Nephron progenitor cell (in vitro differentiated cells): Measurements from ENCODE around the gene PRKG1.

Source experiments
- DNase-seq: peaks from one replicate; pipeline ENCODE4 v3.0.0; 2021
- H3K27ac Mint-ChIP-seq: 2 replicates; pipeline ENCODE4 v1.8.0; 2021; ENCODE audit warnings: mild to moderate bottlenecking, moderate library complexity, mixed read lengths
- H3K27me3 Mint-ChIP-seq: 2 replicates; pipeline ENCODE4 v1.8.0; 2021; ENCODE audit warnings: mild to moderate bottlenecking, low read depth, mixed read lengths; ENCODE audit not compliant: poor library complexity
- H3K36me3 Mint-ChIP-seq: 2 replicates; pipeline ENCODE4 v1.8.0; 2021; ENCODE audit warnings: low read depth, mixed read lengths
- H3K4me1 Mint-ChIP-seq: 2 replicates; pipeline ENCODE4 v1.8.0; 2021; ENCODE audit warnings: mixed read lengths
- H3K4me3 Mint-ChIP-seq: 2 replicates; pipeline ENCODE4 v1.8.0; 2021; ENCODE audit warnings: mild to moderate bottlenecking, moderate library complexity, mixed read lengths
- H3K9me3 Mint-ChIP-seq: 2 replicates; pipeline ENCODE4 v1.8.0; 2021; ENCODE audit warnings: mild to moderate bottlenecking, moderate library complexity, mixed read lengths
- CTCF ChIP-seq: fragments of 200-600 bp; sonication (generic); IDR thresholded peaks from 2 replicates; pipeline ENCODE4 v1.5.0; 2021; ENCODE audit warnings: antibody characterized with exemption

Gene PRKG1

GRCh38 chr10:51960494-51960895 lies 886.2 kb downstream of the PRKG1 start:
- Mint-ChIP-seq H3K9me3 (peaks cover 6% of the 10 kb centered on the region), H3K4me3 (no peak overlapping the region), H3K27me3 (no peaks in the 10 kb centered on the region), H3K36me3 (no peaks in the 10 kb centered on the region), H3K4me1 (peaks cover 4% of the 10 kb centered on the region), H3K27ac (no peak overlapping the region)
- peak; percentile 10 for DNase-seq
- TF ChIP-seq CTCF = peak; percentile 44

DNA sequence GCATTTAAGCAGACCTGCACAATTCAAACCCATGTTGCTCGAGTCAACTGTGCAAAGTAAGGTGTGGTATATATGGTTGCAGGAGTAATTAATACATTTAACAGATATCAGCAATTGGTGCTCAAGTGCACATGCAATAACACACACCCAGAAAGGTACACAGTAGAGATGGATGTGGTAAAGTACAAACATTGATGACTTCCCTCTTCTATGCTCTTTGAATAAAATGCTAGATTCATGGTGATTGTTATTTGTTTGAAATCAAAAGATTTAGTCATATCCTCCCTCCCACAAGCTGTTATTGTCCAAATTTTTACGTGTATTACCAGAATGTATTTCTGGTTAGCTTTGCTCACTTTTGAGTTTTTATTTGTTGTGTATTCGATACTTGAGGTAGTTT lies 887.1 kb downstream of the PRKG1 start:
- peaks cover 4% of the 10 kb centered on the region for H3K4me1 Mint-ChIP-seq
- no peaks in the 10 kb centered on the region for H3K27me3 Mint-ChIP-seq
- DNase-seq = no peak
- no peaks in the 10 kb centered on the region for H3K36me3 Mint-ChIP-seq
- no peak overlapping the region for H3K4me3 Mint-ChIP-seq
- peaks cover 6% of the 10 kb centered on the region for H3K9me3 Mint-ChIP-seq
- H3K27ac Mint-ChIP-seq = no peak overlapping the region
- no peak for TF ChIP-seq CTCF

GRCh38 chr10:51964630-51965029 lies 890.3 kb downstream of the PRKG1 start:
- H3K9me3 Mint-ChIP-seq = peaks cover 10% of the 10 kb centered on the region
- H3K36me3 Mint-ChIP-seq = no peaks in the 10 kb centered on the region
- no peak for DNase-seq
- peaks cover 4% of the 10 kb centered on the region for H3K4me1 Mint-ChIP-seq
- no peak overlapping the region for H3K27ac Mint-ChIP-seq
- H3K27me3 Mint-ChIP-seq = no peaks in the 10 kb centered on the region
- H3K4me3 Mint-ChIP-seq = no peak overlapping the region
- TF ChIP-seq CTCF = no peak

GRCh38 chr10:51965451-51965850 lies 891.2 kb downstream of the PRKG1 start:
- no peaks in the 10 kb centered on the region for H3K27me3 Mint-ChIP-seq

DNA sequence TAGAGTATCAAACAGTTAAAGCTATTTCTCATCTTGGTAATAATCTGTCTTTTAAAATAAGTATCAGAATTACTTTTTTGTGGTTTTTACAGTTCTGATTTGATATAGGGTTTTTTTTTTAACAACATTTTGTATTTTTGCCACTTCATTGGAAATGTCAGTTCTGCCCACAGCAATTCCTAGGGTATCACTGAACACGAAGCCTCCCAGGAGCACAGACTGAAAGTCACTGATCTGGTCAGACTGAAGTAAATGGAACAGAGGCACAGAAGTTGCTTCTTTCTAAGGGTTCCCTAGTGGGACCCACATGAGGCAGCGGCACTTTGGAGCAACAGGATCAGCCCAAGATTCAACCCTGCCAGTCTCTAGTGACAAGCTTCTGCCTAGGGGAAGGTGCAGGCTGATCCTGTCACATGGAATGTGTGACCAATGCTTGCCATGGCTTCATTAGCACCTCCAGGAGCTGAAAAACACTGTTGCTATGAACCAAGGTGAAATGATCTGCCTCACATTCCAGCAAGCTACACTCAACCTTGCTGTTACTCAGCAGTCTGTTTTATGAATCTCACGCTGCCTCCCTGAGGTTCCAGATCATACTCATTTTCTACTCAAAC lies 898.6 kb downstream of the PRKG1 start:
- Mint-ChIP-seq H3K36me3 (no peaks in the 10 kb centered on the region), H3K27me3 (no peaks in the 10 kb centered on the region)
- TF ChIP-seq CTCF = no peak

More at GRCh38 chr10:51965451-51965850, 891.2 kb downstream of the PRKG1 start:
- Mint-ChIP-seq H3K4me3 (no peak overlapping the region), H3K36me3 (no peaks in the 10 kb centered on the region), H3K4me1 (peaks cover 4% of the 10 kb centered on the region), H3K9me3 (peaks cover 10% of the 10 kb centered on the region), H3K27ac (no peak overlapping the region)
- no peak for DNase-seq
- TF ChIP-seq CTCF = no peak

GRCh38 chr10:51980752-51981151 lies 906.5 kb downstream of the PRKG1 start:
- peaks cover 4% of the 10 kb centered on the region for H3K4me1 Mint-ChIP-seq
- no peaks in the 10 kb centered on the region for H3K27me3 Mint-ChIP-seq

More for the DNA sequence above, 898.6 kb downstream of the PRKG1 start:
- no peak for DNase-seq
- Mint-ChIP-seq H3K4me3 (no peak overlapping the region), H3K9me3 (peaks cover under 1% of the 10 kb centered on the region), H3K27ac (peak overlapping the region; percentile 75), H3K4me1 (no peaks in the 10 kb centered on the region)

More at GRCh38 chr10:51980752-51981151, 906.5 kb downstream of the PRKG1 start:
- H3K27ac Mint-ChIP-seq = no peak overlapping the region
- no peak for DNase-seq
- peaks cover 6% of the 10 kb centered on the region for H3K36me3 Mint-ChIP-seq
- H3K9me3 Mint-ChIP-seq = peaks cover 23% of the 10 kb centered on the region
- H3K4me3 Mint-ChIP-seq = no peak overlapping the region
- no peak for TF ChIP-seq CTCF
